SK-N-SH (cell line): ENCODE data around the gene DYRK3. TPM values are rescaled to one million over a fixed set of nuclear protein-coding genes. Genes with fewer than 3 reads are reported as not detected.

Experiments used
- CTCF ChIA-PET: fragments of 300-600, 350-600 bp; formaldehyde crosslinking; extraction: SDS; loops from one replicate; lab custom pipeline; 2021; lab: Yijun Ruan, JAX
- POLR2A ChIA-PET: fragments of 350-600 bp; sonication (Branson Sonifier 250); formaldehyde crosslinking; extraction: SDS; loops from one replicate; lab custom pipeline; 2020; ENCODE audit warnings: antibody characterized with exemption, inconsistent platforms; lab: Yijun Ruan, JAX
- DNase-seq: peaks from one replicate; pipeline ENCODE4 v3.0.0; 2012
- H2AFZ ChIP-seq: fragments of 200-600 bp; sonication (generic); 2 replicates; pipeline ENCODE4 v1.8.1; 2016; ENCODE audit warnings: antibody characterized with exemption, mild to moderate bottlenecking, low read depth
- H3F3A ChIP-seq: fragments of 200-600 bp; sonication (generic); replicated peaks from 2 replicates; pipeline ENCODE3; 2016; ENCODE audit warnings: antibody characterized with exemption, mild to moderate bottlenecking; ENCODE audit not compliant: insufficient read depth
- H3K27ac ChIP-seq, 2 experiments: fragments of 200-500 bp in 1 of 2; fragments of 200-600 bp in 1 of 2; sonication (Bioruptor generic) in 1 of 2; sonication (generic), shearing (Covaris generic) in 1 of 2; 2 replicates each; pipeline versions ENCODE4 v1.5.1 to v1.6.1; 2014 to 2016; ENCODE audit warnings: low read depth in 2 of 2, inconsistent platforms in 1 of 2, low read length in 1 of 2, mild to moderate bottlenecking in 1 of 2, mixed read lengths in 1 of 2
- H3K27me3 ChIP-seq: fragments of 200-600 bp; sonication (generic), shearing (Covaris generic); 2 replicates; pipeline ENCODE4 v1.6.1; 2016; ENCODE audit warnings: mixed run types; ENCODE audit not compliant: insufficient read depth
- H3K36me3 ChIP-seq, 2 experiments: fragments of 200-500 bp in 1 of 2; fragments of 200-600 bp in 1 of 2; sonication (Bioruptor generic) in 1 of 2; sonication (generic) in 1 of 2; replicated peaks in 1 of 2; 2 replicates each; pipeline versions ENCODE3 to v1.5.1; 2014 to 2016; ENCODE audit warnings: low read length in 1 of 2, mild to moderate bottlenecking in 1 of 2; ENCODE audit not compliant: insufficient read depth in 2 of 2, control insufficient read depth in 1 of 2
- H3K4me1 ChIP-seq, 2 experiments: fragments of 200-500 bp in 1 of 2; fragments of 200-600 bp in 1 of 2; sonication (Bioruptor generic) in 1 of 2; sonication (generic), shearing (Covaris generic) in 1 of 2; 2 replicates each; pipeline versions ENCODE4 v1.5.1 to v1.6.1; 2014 to 2016; ENCODE audit warnings: low read depth in 1 of 2, low read length in 1 of 2, mixed run types in 1 of 2; ENCODE audit not compliant: insufficient read depth in 2 of 2, control insufficient read depth in 1 of 2
- H3K4me2 ChIP-seq: fragments of 200-600 bp; sonication (generic), shearing (Covaris generic); 2 replicates; pipeline ENCODE4 v1.6.1; 2017; ENCODE audit warnings: mixed run types
- H3K4me3 ChIP-seq, 2 experiments: fragments of 200-500 bp in 1 of 2; fragments of 200-600 bp in 1 of 2; sonication (Bioruptor generic) in 1 of 2; sonication (generic), shearing (Covaris generic) in 1 of 2; 2 replicates each; pipeline versions ENCODE4 v1.5.1 to v1.8.1; 2014 to 2016; ENCODE audit warnings: low read depth in 2 of 2, inconsistent platforms in 1 of 2, low read length in 1 of 2, mild to moderate bottlenecking in 1 of 2, mixed read lengths in 1 of 2, moderate library complexity in 1 of 2
- H3K79me2 ChIP-seq: fragments of 200-600 bp; sonication (generic); 2 replicates; pipeline ENCODE4 v1.8.1; 2017; ENCODE audit warnings: mild to moderate bottlenecking; ENCODE audit not compliant: insufficient read depth
- H3K9ac ChIP-seq: fragments of 200-600 bp; sonication (generic); 2 replicates; pipeline ENCODE4 v1.6.1; 2017; ENCODE audit warnings: mixed run types
- H3K9me2 ChIP-seq: fragments of 200-600 bp; sonication (generic); 2 replicates; pipeline ENCODE4 v1.6.1; 2017; ENCODE audit warnings: mixed run types
- H3K9me3 ChIP-seq: fragments of 200-600 bp; sonication (generic); 2 replicates; pipeline ENCODE4 v1.6.1; 2017; ENCODE audit warnings: mixed run types, mild to moderate bottlenecking, moderate library complexity
- H4K20me1 ChIP-seq: fragments of 200-600 bp; sonication (generic); 2 replicates; pipeline ENCODE4 v1.6.1; 2017; ENCODE audit warnings: mild to moderate bottlenecking, mixed run types; ENCODE audit not compliant: insufficient read depth
- CHD2 ChIP-seq: fragments of 150-350 bp; IDR thresholded peaks from 2 replicates; pipeline ENCODE4 v1.6.1; 2018; ENCODE audit warnings: low read length; ENCODE audit not compliant: partially characterized antibody
- EP300 ChIP-seq, 2 experiments: IDR thresholded peaks; 2 replicates each; pipeline versions ENCODE4 v1.4.0 to v1.6.1; 2012; ENCODE audit warnings: borderline replicate concordance in 1 of 2, low read depth in 1 of 2, low read length in 1 of 2
- EZH2phosphoT487 ChIP-seq: fragments of 200-600 bp; sonication (generic); IDR thresholded peaks from 2 replicates; pipeline ENCODE4 v1.6.1; 2017; ENCODE audit warnings: low read depth, mixed run types, mild to moderate bottlenecking, antibody characterized with exemption, moderate library complexity, borderline replicate concordance
- FOXJ3 ChIP-seq: sonication (generic); formaldehyde crosslinking; IDR thresholded peaks from 2 replicates; pipeline ENCODE4 v1.5.1; 2020; ENCODE audit warnings: mild to moderate bottlenecking, missing genetic modification reagents
- FOXM1 ChIP-seq: IDR thresholded peaks from 2 replicates; pipeline ENCODE4 v1.4.0; 2012; ENCODE audit warnings: low read depth, mild to moderate bottlenecking
- GABPA ChIP-seq: IDR thresholded peaks from 2 replicates; pipeline ENCODE4 v1.4.0; 2012; ENCODE audit warnings: low read depth, mild to moderate bottlenecking
- IRF3 ChIP-seq: fragments of 150-350 bp; IDR thresholded peaks from 2 replicates; pipeline ENCODE4 v1.6.1; 2016; ENCODE audit warnings: mild to moderate bottlenecking, low read depth, low read length
- MAX ChIP-seq: IDR thresholded peaks from 2 replicates; pipeline ENCODE4 v1.4.0; 2012; ENCODE audit warnings: low read depth
- MEF2A ChIP-seq: IDR thresholded peaks from 2 replicates; pipeline ENCODE4 v1.4.0; 2012; ENCODE audit warnings: low read depth, borderline replicate concordance
- MXI1 ChIP-seq: IDR thresholded peaks from 2 replicates; pipeline ENCODE4 v1.6.1; 2012; ENCODE audit warnings: mild to moderate bottlenecking, low read depth, low read length, improper control_type of control experiment
- NFIC ChIP-seq: IDR thresholded peaks from 2 replicates; pipeline ENCODE4 v1.4.0; 2012; ENCODE audit warnings: borderline replicate concordance
- POLR2AphosphoS5 ChIP-seq: IDR thresholded peaks from 2 replicates; pipeline ENCODE4 v1.6.1; 2012; ENCODE audit warnings: low read depth, low read length
- RAD21 ChIP-seq: IDR thresholded peaks from 2 replicates; pipeline ENCODE4 v1.6.1; 2012; ENCODE audit warnings: mild to moderate bottlenecking, low read length
- REST ChIP-seq: IDR thresholded peaks from 2 replicates; pipeline ENCODE4 v1.6.1; 2012; ENCODE audit warnings: mild to moderate bottlenecking, low read depth, low read length, moderate library complexity
- RFX5 ChIP-seq: IDR thresholded peaks from 2 replicates; pipeline ENCODE4 v1.6.1; 2012; ENCODE audit warnings: mild to moderate bottlenecking, improper control_type of control experiment, low read length
- RXRA ChIP-seq: IDR thresholded peaks from 2 replicates; pipeline ENCODE4 v1.4.0; 2012; ENCODE audit warnings: low read depth, mild to moderate bottlenecking, borderline replicate concordance
- SMC3 ChIP-seq: IDR thresholded peaks from 2 replicates; pipeline ENCODE4 v1.6.1; 2012; ENCODE audit warnings: low read depth, low read length, improper control_type of control experiment
- USF2 ChIP-seq: fragments of 150-350 bp; IDR thresholded peaks from 2 replicates; pipeline ENCODE4 v1.6.1; 2017; ENCODE audit warnings: antibody characterized with exemption, low read length, low read depth, borderline replicate concordance
- YY1 ChIP-seq: IDR thresholded peaks from 2 replicates; pipeline ENCODE4 v1.4.0; 2012; ENCODE audit warnings: low read depth, mild to moderate bottlenecking
- WGBS: methylation state at CpG from one replicate; pipeline ENCODE4 v1.1.6; 2017; ENCODE audit warnings: low lambda C conversion rate; 5-methylcytosine and 5-hydroxymethylcytosine counted together
- polyA plus RNA-seq, 3 experiments: library from polyadenylated mRNA; depleted of rRNA; stranded (reverse); fragments of >200 nt; gene quantifications; 2 replicates each; pipeline ENCODE4 v1.2.3, GENCODE V29; 2012

Gene DYRK3
- polyA plus RNA-seq, 1 of the 3 experiments (the other 2 are of a cell fraction), result 3.6 TPM

GRCh38 chr1:206587904-206588303 lies 47.4 kb upstream of the DYRK3 start:
- POLR2A ChIA-PET, result no interaction called here
- TF ChIP-seq POLR2AphosphoS5 (no peak), RAD21 (no peak), NFIC (no peak), IRF3 (no peak), RXRA (no peak), FOXJ3 (CRISPR knock-in tag) (no peak), MXI1 (no peak), GABPA (no peak), MAX (no peak), EP300 (IDR thresholded peaks at IDR 0.05; ENCODE audit: borderline replicate concordance in 1 of 2, low read depth in 1 of 2, low read length in 1 of 2) (no peak), YY1 (no peak), MEF2A (no peak), SMC3 (no peak), FOXM1 (no peak), RFX5 (no peak), REST (no peak), USF2 (no peak), EZH2phosphoT487 (no peak), CHD2 (no peak)
- Histone ChIP-seq H2AFZ (no peak overlapping the region), H3K27ac (no peak overlapping the region; a peak in 1 of 4 replicates), H3K36me3 (peaks cover 0 to 46% of the 10 kb centered on the region in 2 experiments), H3K4me1 (peaks cover 5 to 25% of the 10 kb centered on the region in 2 experiments), H3K4me2 (no peak overlapping the region), H3K79me2 (no peaks in the 10 kb centered on the region), H3K9ac (no peak overlapping the region), H4K20me1 (no peaks in the 10 kb centered on the region), H3F3A (peaks cover 24% of the 10 kb centered on the region), H3K27me3 (no peaks in the 10 kb centered on the region), H3K9me3 (no peaks in the 10 kb centered on the region), H3K9me2 (no peaks in the 10 kb centered on the region), H3K4me3 (no peak overlapping the region)
- DNase-seq, result no peak
- CTCF ChIA-PET, result interaction anchor here (0.9 to 12.7 kb wide), 6 partner anchors 32 to 126 kb away, joined by 3 to 241 read pairs (median 6); no protein-coding TSS in a partner anchor
- WGBS, result 98% methylated on average over 14 of the region's 14 CpGs
